ENCODE measurements around the gene AFTPH.

AFTPH gene, protein sequence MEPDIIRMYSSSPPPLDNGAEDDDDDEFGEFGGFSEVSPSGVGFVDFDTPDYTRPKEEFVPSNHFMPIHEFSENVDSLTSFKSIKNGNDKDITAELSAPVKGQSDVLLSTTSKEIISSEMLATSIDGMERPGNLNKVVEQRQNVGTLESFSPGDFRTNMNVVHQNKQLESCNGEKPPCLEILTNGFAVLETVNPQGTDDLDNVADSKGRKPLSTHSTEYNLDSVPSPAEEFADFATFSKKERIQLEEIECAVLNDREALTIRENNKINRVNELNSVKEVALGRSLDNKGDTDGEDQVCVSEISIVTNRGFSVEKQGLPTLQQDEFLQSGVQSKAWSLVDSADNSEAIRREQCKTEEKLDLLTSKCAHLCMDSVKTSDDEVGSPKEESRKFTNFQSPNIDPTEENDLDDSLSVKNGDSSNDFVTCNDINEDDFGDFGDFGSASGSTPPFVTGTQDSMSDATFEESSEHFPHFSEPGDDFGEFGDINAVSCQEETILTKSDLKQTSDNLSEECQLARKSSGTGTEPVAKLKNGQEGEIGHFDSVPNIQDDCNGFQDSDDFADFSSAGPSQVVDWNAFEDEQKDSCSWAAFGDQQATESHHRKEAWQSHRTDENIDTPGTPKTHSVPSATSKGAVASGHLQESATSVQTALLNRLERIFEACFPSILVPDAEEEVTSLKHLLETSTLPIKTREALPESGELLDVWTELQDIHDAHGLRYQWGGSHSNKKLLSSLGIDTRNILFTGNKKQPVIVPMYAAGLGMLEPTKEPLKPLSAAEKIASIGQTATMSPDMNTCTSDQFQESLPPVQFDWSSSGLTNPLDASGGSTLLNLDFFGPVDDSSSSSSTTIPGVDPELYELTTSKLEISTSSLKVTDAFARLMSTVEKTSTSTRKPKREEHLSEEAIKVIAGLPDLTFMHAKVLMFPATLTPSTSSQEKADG

DNA sequence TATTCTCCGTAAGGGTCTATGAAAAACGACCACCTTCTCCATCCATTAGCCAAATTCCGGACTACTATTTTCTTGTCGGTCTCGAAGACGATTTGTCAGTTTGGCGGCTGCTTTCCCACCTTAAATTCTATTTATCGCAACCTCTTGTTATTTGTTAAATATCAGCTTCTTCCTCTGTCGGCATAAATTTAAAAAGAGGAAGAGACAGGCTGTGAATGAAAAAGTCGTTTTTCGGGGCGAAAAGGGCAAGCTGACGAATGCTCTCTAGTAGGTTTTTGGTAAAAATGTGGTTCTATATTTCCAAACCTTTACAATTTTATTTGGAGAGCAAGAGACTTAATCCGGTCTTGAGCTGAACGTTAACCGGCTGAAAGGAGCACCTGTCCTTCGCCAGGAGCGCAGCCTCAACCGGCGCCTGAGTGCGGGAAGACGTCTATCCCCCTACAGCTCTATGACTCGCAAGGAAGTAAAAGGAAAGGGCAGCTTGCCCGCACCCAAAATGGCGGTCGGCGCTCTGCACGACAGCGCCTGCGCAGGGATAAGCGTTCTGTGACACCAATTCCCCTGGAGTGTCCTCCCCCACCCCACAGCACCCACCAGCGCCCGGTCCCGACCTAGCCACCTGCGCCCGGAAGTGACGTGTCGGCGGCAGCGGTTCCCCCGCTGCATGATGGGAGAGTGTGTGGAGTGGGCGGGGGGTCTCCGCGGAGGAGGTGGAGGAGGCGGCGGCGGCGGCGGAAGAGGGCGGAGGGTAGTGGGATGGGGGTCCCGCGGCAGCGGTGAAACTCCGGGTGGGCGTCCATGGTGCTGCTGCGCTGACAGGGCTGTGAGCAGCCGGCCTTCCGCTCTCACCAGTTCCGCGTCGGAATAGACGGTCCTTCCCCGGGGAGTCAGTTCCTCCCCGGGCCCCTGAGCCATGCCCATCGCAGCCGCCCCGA, at the start of gene AFTPH:
Gene AFTPH (plus strand): TSS at position 663 of the 938 bp plus-strand sequence. CDS start 27,147 bp downstream, outside the sequence.
- peak; percentile 99 for DNase-seq (ENCODE audit: low read depth)

DNA sequence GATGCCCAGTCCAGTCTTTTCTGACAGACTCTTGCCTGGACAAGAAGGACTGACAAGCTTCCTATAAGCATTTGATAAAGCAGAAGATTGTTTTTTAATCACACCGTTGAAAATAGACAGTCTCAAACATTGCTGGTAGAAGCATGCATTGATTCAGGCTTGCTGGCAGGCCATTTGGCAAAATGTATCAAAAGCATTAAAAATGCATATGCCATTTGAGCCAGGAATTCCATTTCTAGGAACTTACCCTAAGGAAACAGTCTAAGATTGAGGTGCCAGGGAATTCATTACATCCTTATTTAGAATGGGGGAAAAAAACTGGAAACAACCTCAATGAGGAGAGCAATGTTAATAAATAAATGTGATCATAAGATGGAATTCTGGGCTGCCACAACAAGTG, 49.5 kb upstream of the AFTPH start:
- DNase-seq (ENCODE audit: low read depth), result no peak

DNA sequence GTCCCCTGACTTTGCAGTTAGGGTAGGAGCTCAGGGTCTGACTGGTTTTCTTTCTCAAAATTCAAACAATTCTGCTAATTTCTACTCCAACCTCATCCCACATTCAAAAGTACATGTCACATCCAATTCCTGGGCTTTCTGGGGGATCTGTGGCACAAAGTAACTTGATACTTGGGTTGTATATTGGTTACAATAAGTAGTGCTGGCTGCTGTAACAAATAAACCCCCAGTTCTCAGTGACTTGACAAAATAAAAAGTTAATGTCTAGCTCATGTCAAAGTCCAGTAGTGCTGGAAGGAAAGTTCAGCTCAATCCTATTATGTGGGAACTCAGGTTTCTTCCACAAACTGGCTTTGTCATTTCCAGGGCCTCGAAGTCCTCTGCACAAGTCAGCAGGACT, 47.1 kb upstream of the AFTPH start:
- no peak for DNase-seq (ENCODE audit: low read depth)

DNA sequence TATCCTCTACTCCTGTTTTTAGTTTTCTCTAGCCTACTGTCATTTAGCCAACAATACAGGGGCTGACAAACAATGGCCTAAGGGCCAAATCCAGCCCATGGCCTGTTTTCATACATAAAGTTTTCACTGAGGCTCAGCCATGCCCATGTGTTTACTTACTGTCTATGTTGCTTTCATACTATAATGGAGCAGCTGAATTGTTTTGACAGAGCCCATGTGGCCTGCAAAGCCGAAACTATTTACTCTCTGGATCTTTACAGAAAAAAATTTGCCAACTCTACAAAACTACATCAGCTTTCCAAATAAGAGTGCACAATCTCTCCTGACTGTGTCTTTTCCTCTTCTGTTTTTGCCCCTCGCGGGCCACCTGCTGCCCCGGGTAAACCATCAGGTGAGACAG, 46.1 kb upstream of the AFTPH start:
- DNase-seq (ENCODE audit: low read depth), result no peak

DNA sequence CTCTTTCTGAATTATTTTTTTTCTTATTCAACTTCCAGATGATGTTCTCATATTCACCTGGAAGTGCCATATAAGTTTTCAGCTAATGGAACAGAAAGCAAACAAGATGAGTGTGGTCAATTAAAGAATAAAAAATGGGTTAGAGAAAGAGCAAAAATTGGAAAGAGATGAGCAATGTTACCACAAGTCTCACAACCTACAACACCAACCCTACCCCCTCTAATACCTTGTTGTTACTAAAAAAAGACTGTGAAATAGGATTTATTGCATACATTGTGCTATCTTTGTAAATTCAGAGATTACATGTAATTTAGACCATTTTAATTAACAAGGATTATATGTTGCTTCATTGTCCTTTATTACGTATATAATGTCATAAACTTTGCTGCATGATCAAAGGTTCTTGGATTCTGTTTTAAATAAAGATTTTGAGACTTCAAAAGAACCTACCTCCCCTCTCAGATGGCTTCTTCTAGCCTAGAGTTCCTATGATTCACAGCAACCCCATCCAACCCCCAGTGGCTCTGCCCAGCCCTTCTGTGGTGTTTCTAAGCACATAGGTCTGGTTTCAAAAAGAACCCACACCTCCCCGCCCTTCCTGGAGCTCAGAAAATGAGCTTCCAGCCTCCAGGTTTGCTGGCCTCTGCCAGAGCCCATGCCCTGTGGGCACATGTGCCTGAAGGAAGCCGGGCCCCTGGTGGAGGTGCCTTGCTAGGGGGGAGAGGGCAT, 45.5 kb upstream of the AFTPH start:
- DNase-seq (ENCODE audit: low read depth), result no peak

DNA sequence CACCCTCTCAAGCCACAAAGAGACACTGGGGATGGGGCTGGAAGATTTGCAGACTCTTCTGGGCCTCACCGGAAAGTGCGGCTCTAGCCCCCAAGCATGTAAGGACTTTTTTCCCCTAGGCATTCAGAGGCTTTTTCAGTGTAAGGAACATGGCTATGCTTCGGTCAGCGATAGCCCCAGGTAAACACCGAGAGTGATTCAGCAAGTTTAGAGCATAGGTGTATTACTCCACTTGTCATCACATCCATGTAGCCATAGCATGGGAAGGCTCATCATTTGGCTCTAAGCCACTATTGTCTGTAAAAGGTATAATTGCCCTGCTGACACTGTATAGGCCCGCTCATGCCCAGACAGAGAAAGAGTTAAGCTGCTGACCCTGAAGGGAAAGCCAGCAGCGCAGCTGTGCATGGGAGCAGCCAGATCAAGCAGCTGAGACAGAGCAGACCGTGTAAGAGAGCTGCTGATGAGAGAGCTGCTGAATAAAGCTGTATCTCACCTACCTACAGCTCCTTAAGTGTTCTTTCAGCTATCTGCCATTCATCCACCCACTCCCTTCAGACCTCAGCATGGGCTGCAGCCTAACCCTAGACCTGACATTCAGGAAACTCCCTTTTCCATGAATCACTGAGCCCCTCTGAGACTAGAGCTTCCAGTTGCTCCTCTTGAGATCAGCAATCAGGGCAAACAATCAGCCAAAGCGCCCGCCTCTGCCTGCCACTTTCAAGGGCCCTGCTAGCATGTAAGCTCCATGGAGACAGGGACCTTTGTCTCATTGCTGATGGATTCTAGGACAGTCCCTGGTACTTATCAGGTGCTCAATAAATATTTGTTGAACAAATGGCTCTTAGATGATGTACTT, 44.6 kb upstream of the AFTPH start:
- no peak for DNase-seq (ENCODE audit: low read depth)

DNA sequence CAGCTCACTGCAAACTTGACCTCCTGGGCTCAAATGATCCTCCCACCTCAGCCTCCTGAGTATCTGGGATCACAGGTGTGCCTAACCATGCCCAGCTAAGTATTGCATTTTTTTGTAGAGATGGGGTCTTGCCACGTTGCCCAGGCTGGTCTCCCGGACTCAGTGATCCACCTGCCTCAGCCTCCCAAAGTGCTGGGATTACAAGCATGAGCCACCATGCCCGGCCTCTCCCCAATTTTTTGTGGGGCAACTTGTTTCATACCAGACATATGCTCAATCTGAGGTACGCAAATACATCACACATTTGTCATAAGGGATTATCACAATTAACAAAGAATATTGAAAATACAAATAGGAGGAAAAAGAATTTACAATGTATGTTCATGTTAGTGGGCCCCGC, 42.5 kb upstream of the AFTPH start:
- no peak for DNase-seq (ENCODE audit: low read depth)

DNA sequence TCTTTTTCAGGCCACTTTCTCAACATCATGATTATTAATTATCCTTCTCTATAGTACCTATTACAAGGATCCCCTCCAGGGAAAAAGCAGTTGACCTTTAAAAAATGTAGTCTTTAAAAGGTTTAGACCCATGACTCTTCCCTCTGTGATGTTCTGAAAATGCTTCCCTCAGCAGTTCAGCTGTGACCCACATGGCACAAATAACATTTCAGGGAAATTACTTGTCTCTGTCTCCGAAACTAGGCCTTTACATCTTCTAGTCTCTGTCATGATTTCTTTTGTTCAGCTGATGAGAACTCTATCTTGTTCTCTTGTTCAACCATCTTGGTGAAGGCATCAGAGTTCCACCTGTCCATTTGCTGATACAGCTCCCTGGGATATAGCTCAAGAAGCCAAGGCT, 41.9 kb upstream of the AFTPH start:
- no peak for DNase-seq (ENCODE audit: low read depth)

DNA sequence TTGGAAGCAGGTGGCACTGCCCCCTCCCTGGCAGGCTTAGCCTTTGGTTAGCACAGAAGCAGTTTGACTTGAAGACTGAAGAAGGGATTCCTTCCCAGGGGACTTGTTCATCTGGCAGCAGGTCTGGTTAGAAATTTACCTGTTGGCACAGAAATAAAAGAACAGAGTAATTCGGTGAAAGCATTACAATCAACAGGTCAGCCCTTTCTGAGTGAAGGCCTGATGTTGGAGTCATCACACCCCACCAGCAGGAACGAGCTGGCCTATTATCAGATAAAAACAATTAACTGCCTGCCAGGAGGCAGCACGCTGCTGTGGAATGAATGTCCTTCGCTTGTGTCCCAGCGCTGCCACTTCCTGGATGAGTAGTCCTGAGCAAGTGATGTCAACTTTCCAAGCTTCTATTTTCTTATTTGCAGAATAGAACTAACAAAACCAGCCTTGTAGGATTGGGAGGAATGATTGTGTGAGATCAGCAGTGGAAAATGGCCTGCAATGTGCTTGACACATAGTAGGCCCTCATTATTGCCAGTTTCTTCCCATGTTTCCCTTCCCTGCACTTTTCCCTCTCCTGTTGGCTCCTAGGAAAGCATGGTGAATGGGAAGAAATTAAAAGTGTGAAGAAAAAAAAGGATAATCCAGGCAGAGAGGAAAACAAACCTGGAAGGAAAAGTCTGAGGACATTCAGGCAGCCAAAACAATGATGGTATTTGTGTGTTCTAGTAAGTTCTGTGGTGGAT, 41.2 kb upstream of the AFTPH start:
- no peak for DNase-seq (ENCODE audit: low read depth)

DNA sequence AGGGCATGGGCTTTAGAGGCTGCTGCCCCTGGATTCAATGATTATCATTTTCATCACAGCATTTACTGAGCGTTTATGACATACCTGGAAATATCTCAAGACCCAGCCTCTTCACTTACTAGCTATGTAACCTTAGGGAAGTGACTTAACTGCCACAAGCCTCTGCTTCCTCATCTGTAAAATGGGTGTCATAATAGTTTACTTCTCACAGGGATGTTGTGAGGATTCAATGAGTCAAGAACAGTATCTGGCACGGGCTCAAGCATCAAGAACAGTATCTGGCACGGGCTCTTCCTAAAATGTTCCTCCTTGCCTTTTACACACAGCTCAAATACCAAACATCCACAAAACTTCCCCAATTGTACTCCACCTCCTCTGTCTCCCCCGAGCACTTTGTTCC, 38.8 kb upstream of the AFTPH start:
- no peak for DNase-seq (ENCODE audit: low read depth)

DNA sequence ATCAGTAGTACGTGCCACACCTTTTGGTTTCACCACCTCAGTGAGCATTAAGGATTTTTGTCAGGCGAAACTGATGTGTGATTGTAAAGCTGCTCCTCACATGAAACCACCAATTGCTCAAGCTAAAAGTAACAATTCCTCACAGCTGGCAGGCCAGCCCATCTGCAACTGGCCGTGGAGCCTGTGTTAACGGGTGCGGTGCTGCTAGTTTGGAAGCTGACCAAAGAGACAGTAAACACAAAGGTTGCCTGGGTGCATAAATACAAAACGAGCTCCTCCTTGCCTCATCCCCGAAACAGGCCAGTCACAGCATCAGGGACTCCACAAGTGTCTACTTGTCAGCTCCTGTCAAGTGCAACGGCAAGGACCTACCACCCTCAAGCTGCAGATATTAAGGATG, 38.2 kb upstream of the AFTPH start:
- no peak for DNase-seq (ENCODE audit: low read depth)

DNA sequence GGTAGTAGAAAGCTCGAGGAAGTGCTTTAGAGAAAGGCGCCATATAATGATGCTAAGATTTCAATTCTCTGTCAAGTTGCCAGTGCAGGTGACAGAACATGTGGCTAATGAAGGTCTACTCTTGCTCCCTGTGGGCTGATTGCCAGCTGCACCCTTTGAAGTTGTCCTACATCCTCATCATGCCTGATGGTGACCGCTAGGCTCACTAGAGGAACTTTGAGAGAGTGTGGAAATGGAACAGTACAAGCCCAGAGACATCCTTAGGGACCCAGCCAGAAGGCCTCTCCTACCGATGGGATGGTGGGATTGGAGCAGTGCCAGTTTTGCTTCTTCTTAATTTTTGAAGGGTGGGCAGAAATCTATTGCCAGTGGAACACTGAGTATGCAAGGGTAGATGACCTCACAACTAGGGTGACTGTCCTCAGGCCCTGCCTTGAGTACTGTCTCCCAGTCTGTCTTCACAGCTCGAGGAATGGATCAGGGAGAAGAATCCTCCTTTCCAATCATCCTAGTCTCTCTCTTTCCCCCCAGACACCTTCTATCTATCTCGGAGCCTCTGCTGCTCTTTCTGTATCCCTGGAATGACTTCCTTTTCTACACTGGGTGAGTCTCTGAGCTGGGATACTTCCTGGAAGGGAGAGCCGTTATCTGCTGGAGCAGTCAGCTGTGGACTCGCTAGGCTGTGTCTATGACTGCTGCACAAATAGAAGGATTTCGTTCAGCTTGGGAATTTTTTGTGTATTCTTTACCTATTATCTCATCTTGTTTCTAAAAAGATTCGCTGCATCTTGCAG, 36.7 kb upstream of the AFTPH start:
- no peak for DNase-seq (ENCODE audit: low read depth)

DNA sequence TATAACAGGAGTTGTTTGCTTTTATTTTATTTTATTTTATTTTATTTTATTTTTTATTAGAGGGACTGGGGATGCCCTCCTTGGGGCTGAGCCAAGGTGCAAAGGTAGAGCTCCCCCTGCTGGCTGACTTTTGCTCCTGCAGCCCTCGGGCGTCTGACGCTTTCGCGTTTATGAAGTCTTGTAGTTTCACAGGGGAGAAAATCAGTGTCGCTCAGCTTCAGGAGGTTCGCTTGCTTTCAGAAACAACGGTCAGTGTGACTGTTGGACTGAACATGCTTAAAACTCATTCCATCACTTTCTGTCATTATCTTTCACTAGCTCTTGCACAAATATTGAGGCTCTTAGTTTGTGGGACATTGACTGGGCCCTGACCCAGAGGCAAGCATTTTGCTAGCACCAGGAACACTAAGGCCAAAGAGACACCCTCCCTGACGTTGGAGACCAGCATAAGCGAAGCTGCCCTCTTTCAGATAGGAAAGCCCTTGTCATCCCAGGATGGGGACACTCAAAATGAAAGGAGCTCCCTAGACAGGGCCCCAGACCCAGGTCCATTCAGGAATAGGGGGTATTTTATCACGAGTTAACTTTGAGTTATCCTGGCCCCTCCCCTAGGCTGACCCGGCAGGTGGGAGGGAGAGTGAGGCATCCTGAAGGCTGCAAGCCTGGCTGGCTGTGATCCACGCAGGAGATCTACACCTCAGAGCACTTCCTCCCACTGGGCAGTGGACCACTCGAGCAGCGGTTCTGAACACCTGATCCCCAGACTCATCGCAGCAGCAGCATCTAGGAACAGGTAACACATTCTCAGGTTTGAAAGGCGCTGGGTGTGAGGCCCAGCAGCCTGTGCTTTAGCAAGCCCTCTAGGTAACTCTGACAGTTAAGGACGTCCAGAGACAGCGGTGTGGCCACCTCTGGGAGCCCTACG, 35.8 kb upstream of the AFTPH start:
- peak; percentile 68 for DNase-seq (ENCODE audit: low read depth)

DNA sequence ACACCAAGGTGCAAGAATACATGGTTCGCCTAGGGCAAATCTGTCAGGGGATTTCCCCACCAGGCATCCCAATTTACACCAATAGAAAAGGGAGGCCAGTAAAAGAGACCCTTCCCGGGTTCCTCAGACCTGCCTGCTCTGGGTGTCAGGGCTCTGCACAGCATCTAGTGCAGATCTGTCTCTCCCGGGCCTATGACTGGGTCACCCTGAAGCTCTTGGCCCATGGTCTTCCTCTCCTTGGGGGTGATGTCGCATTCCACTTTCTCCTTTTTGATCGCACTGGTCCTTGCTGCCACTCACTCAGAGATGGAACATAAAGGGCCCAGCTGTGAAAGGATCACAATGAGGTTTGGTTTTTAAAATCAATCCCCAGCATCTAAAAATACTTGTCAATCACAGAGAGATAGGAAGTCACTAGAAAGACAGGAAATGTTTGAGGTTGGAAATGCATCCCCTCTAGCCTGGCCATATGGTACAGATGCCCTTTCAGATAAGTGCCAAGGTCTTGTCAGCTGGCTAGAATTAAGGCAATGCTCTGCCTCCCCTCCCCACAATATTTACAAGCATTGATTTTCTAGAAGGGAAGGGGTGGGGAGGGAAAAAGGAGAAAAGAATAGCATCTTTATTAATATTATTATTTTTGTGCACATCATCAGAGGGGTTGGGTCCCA, 34.9 kb upstream of the AFTPH start:
- no peak for DNase-seq (ENCODE audit: low read depth)

DNA sequence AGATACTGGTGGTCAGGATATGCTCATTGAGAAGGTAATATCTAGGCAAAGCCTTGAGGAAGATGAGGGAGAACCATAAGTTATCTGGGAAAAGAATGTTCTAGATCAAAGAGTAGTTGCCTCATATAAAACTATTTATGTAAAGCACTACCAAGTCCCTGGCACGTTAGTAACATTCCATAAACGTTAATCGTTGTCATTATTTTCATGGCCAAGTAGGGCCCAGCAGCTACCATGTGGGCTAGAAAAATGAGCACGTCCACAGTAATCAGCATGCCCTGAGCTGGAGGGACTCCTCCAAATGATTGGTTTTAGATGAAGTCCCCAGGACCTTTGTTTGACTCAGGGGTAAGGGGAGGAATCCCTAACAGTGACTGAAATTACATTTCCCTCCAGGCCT, 32.7 kb upstream of the AFTPH start:
- DNase-seq (ENCODE audit: low read depth), result no peak

DNA sequence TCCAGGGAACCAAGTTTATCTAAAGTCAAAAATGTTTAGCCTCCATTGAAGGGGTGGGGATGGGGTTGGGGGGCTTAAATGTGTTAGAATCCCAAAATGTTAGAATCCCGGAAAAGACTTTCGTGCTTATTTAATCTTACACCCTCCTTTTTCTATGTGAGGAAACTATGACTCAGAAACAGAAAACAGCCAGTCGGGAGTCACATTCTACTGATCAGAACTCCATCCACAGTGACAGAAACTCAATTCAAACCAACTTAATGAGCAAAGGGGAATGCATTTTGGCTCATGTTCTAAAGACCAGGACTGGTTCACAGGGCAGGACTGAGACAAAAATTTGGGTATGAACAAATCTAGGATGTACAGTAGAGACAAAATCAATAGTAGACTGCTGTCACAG, 31.9 kb upstream of the AFTPH start:
- DNase-seq (ENCODE audit: low read depth), result no peak

DNA sequence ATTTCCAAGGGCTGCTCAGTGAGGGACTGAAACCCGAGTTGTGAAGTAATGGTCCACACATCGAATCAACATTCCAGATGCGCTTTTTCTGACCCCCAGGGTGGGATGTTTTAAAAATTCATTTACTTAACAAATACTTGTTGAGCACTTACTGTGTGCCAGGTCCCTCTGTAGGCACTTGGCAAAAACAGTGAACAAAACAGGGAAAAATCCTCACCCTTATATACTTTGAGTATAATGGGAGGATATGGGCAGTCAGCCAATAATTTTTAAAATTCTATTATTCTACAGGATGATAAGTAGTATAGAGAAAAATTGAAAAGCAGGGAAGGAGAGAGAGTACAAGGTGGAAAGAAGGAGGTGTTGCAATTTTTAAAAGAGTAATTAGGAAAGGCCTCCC, 31.3 kb upstream of the AFTPH start:
- DNase-seq (ENCODE audit: low read depth), result no peak

Measured in stimulated activated CD8-positive, alpha-beta memory T cell treated with anti-CD3 and anti-CD28 coated beads, Interleukin-4, amount 100 ng/mL, for 24 hours (primary cell).